ENCODE results near the gene CLHC1.
A peak's percentile ranks its signal among the peaks of the same experiment; 100 is the strongest.
"Not testable (repeated sequence)": the region's sequence is repeated elsewhere in the genome, so short reads cannot be mapped to it uniquely, and the experiment has no call there.

Gene CLHC1

GRCh38 chr2:55134316-55134706 is 97.8 kb downstream of the CLHC1 start:
- TF ChIP-seq GATA1 (IDR thresholded peaks at IDR 0.05; ENCODE audit: low read depth, low read length), result no peak
- no peak for TF ChIP-seq POLR2A (IDR thresholded peaks at IDR 0.05; ENCODE audit: low read length)
- no peak for DNase-seq

GRCh38 chr2:55133467-55134315 is 98.4 kb downstream of the CLHC1 start:
- TF ChIP-seq GATA1 (IDR thresholded peaks at IDR 0.05; ENCODE audit: low read depth, low read length), result no peak
- TF ChIP-seq POLR2A (IDR thresholded peaks at IDR 0.05; ENCODE audit: low read length), result peak; percentile 78
- peak; percentile 82 to 87 for DNase-seq

- TF ChIP-seq POLR2A (IDR thresholded peaks at IDR 0.05; ENCODE audit: low read length) (no peak), GATA1 (IDR thresholded peaks at IDR 0.05; ENCODE audit: low read depth, low read length) (no peak)
- DNase-seq, result no peak
Observed at GRCh38 chr2:55130849-55131248, 101.2 kb downstream of the CLHC1 start.

- DNase-seq, result not testable (repeated sequence)
Observed at GRCh38 chr2:55126643-55127042, 105.5 kb downstream of the CLHC1 start.

All from erythroblast (primary cell).